Lung (tissue), 12 donors: ENCODE results near the gene SP4. TPM values are rescaled to one million over a fixed set of nuclear protein-coding genes. Genes with fewer than 3 reads are reported as not detected.

Experiments used
- ATAC-seq: fragments of 200-7000 bp; cut with Tn5 transposase; one replicate; pipeline ENCODE4 v1.9.1; 2020; ENCODE audit warnings: moderate number of reproducible peaks; ENCODE audit not compliant: insufficient read depth, low FRiP score
- DNase-seq, 3 donors: peaks; one replicate each; pipeline ENCODE4 v3.0.0-alpha.2; 2013 to 2017
- H3K27ac ChIP-seq, 2 donors: one replicate each; pipeline ENCODE4 v1.5.1; 2013; ENCODE audit warnings: mild to moderate bottlenecking in 2 of 2, moderate library complexity in 2 of 2, control low read depth in 1 of 2, inconsistent platforms in 1 of 2, low read depth in 1 of 2, low read length in 1 of 2
- H3K27me3 ChIP-seq, 3 donors: one replicate each; pipeline ENCODE4 v1.5.1; 2013; ENCODE audit warnings: low read length in 2 of 3; ENCODE audit not compliant: control insufficient read depth in 3 of 3, insufficient read depth in 3 of 3
- H3K36me3 ChIP-seq, 4 donors: one replicate each; pipeline ENCODE4 v1.5.1; 2013; ENCODE audit warnings: low read length in 4 of 4, mild to moderate bottlenecking in 1 of 4, moderate library complexity in 1 of 4; ENCODE audit not compliant: control insufficient read depth in 4 of 4, insufficient read depth in 4 of 4
- H3K4me1 ChIP-seq, 5 donors: one replicate each; pipeline ENCODE4 v1.5.1; 2013; ENCODE audit warnings: low read length in 5 of 5, mild to moderate bottlenecking in 2 of 5, moderate library complexity in 1 of 5; ENCODE audit not compliant: control insufficient read depth in 5 of 5, insufficient read depth in 5 of 5
- H3K4me3 ChIP-seq: one replicate; pipeline ENCODE4 v1.5.1; 2013; ENCODE audit warnings: mild to moderate bottlenecking, control low read depth, moderate library complexity
- H3K9ac ChIP-seq, 2 donors: one replicate each; pipeline ENCODE4 v1.5.1; 2013; ENCODE audit warnings: low read length in 2 of 2, control low read depth in 1 of 2; ENCODE audit not compliant: insufficient read depth in 1 of 2
- H3K9me3 ChIP-seq, 4 donors: one replicate each; pipeline ENCODE4 v1.5.1; 2013; ENCODE audit warnings: low read length in 3 of 4, mild to moderate bottlenecking in 1 of 4, moderate library complexity in 1 of 4; ENCODE audit not compliant: control insufficient read depth in 4 of 4, insufficient read depth in 3 of 4
- CTCF ChIP-seq: IDR thresholded peaks from 2 replicates; pipeline ENCODE4 v1.5.1; 2012; ENCODE audit warnings: mild to moderate bottlenecking; ENCODE audit errors: control extremely low read depth, extremely low read depth
- WGBS, 2 donors: extraction: QIAGEN DNeasy Blood & Tissue Kit; methylation state at CpG; one replicate each; pipeline ENCODE4 v1.1.7; 2013; 5-methylcytosine and 5-hydroxymethylcytosine counted together
- polyA plus RNA-seq, 2 donors: library from polyadenylated mRNA; stranded (reverse); fragments of 200-250 nt; gene quantifications; one replicate each; pipeline ENCODE4 v1.2.1, GENCODE V29; 2013
- total RNA-seq, 2 donors: library from RNA; depleted of rRNA in 1 of 2; stranded (reverse); fragments of >200 nt in 1 of 2; gene quantifications; one replicate each; pipeline ENCODE4 v1.2.1, GENCODE V29; 2014 to 2021
- donor health status: control.
- donor health status: control.
- donor health status: Bipolar disorder and iron deficiency.
- donor health status: healthy.
- donor health status: DM: yes; HTN: yes; CAD: no.

Gene SP4
- total and polyA plus RNA-seq, 4 donors, result 1.5 to 16.6 (median 4.1) TPM

GRCh38 chr7:21454906-21455305 is 27.0 kb downstream of the SP4 start:
- Histone ChIP-seq H3K4me1 (peaks cover 0 to 9% (median 0%) of the 10 kb centered on the region in 5 donors), H3K4me3 (no peak overlapping the region), H3K27me3 (no peaks in the 10 kb centered on the region), H3K36me3 (peaks cover 0 to 22% (median 7%) of the 10 kb centered on the region in 4 donors), H3K9me3 (peaks cover 0 to 7% (median 1%) of the 10 kb centered on the region in 4 donors), H3K9ac (no peak overlapping the region), H3K27ac (no peak overlapping the region)
- no peak for TF ChIP-seq CTCF
- ATAC-seq, result no peak
- no peak for DNase-seq
- WGBS, 2 donors, result 83 to 88% methylated on average over 1 of the region's 1 CpG

- WGBS, 2 donors, result 98% methylated on average over 26 of the region's 26 CpGs
- H3K9ac ChIP-seq, result no peak overlapping the region
- H3K27ac ChIP-seq, result no peak overlapping the region
- H3K4me3 ChIP-seq, result no peak overlapping the region
- no peaks in the 10 kb centered on the region for H3K9me3 ChIP-seq
- TF ChIP-seq CTCF, result no peak
- ATAC-seq (no peak), DNase-seq (no peak)
- peaks cover 0 to 7% (median 0%) of the 10 kb centered on the region in 5 donors for H3K4me1 ChIP-seq
- peaks cover 0 to 9% (median 0%) of the 10 kb centered on the region in 3 donors for H3K27me3 ChIP-seq
- peaks cover 0 to 3% (median 2%) of the 10 kb centered on the region in 4 donors for H3K36me3 ChIP-seq
Observed at GRCh38 chr7:21461282-21461681, 33.4 kb downstream of the SP4 start.

- H3K4me1 ChIP-seq, result peaks cover 0 to 7% (median 0%) of the 10 kb centered on the region in 5 donors
- H3K9me3 ChIP-seq, result no peaks in the 10 kb centered on the region
- H3K27ac ChIP-seq, result no peak overlapping the region
- peaks cover 0 to 1% (median 0%) of the 10 kb centered on the region in 4 donors for H3K36me3 ChIP-seq
- 59 to 83% methylated on average over 3 of the region's 3 CpGs for WGBS, 2 donors
- H3K9ac ChIP-seq, result no peak overlapping the region
- peaks cover 0 to 9% (median 0%) of the 10 kb centered on the region in 3 donors for H3K27me3 ChIP-seq
- no peak for TF ChIP-seq CTCF
- no peak for ATAC-seq
- H3K4me3 ChIP-seq, result no peak overlapping the region
- no peak for DNase-seq
Observed at GRCh38 chr7:21462081-21462480, 34.2 kb downstream of the SP4 start.

GRCh38 chr7:21463524-21463923 is 35.6 kb downstream of the SP4 start:
- H3K27ac ChIP-seq, result no peak overlapping the region
- peaks cover 0 to 6% (median 0%) of the 10 kb centered on the region in 5 donors for H3K4me1 ChIP-seq
- WGBS, 2 donors, result 62 to 66% methylated on average over 4 of the region's 4 CpGs
- no peak for TF ChIP-seq CTCF
- no peak overlapping the region for H3K4me3 ChIP-seq
- H3K9me3 ChIP-seq, result no peaks in the 10 kb centered on the region
- peaks cover 0 to 9% (median 0%) of the 10 kb centered on the region in 3 donors for H3K27me3 ChIP-seq
- H3K36me3 ChIP-seq, result no peaks in the 10 kb centered on the region
- ATAC-seq, result no peak
- no peak for DNase-seq
- H3K9ac ChIP-seq, result no peak overlapping the region
